HG03520 (cell line): ENCODE results near the gene TRABD2B.

Source experiments
- ATAC-seq: cut with Tn5 transposase; IDR thresholded peaks from one replicate; pipeline ENCODE4 v1.9.1; 2021; ENCODE audit warnings: mild to moderate bottlenecking, moderate library complexity; ENCODE audit not compliant: unreplicated experiment

TRABD2B gene

DNA sequence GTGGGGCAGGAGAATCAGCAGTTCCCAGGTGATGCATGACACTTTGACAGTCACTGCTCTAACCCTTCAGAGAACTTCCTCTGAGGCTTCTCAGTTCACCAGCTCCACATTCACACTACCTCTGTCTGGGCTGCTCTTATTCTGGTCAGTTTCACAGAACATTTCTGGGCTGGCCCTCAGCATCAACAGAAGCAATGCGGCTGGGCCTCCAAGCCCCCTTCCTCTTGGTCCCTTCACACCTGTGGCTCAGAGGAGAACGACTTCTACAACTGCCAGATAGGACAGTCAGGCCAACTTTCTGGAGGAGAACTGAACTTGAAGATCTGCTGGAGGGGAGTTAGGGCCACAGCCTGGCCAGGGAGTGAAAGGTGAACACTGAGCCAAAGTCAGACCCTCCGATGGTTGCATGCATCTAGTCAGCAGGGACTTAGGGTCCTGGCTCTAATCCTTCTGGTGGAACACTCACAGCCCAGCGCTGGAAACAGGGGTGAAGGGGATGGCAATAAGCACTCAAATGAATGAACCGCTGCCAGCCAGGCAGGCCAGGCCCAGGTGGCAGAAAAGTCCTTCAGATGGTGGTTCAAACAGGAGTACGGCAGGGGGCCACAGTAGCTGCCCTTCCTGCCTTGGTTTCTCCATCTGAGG lies 285.2 kb downstream of the TRABD2B start:
- ATAC-seq, result no peak

DNA sequence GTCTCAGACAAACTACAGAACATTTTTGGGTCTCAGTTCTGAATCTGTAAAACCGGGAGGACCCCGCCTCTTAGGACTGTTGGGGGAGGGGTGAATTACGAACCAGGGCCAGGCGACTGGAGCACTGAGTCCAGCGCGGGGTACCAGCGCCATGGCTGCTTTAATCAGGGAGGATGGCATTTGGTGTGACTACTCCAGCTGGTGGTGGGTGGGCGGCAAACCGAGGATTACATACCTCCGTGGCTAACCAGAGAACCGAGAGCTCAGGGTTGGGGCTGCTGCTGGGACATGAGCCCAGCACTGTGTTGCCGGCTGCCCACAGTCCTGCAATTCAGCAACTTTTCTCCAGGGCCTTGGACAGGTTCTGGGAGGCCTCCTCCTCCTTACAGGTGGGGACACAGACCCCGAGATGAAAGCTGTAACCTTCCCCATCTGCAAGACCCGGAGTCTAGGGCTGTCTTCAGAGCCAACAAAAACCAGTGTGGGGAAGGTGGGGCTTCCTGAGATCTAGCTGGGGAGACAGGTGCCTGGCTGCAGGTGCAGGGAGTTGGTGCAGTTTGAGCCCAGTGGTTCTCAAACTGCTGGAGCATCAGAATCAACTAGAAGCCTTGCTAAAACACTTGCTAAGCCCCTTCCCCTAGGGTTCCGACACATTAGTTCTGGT lies 285.9 kb downstream of the TRABD2B start:
- no peak for ATAC-seq
